ENCODE results near the gene ANO2.
"Not testable (repeated sequence)": the region's sequence is repeated elsewhere in the genome, so short reads cannot be mapped to it uniquely, and the experiment has no call there.

ANO2 gene

GRCh38 chr12:5546616-5547015 is 398.4 kb downstream of the ANO2 start:
- Histone ChIP-seq H3K14ac (ENCODE audit: low read length) (no peak overlapping the region), H3K27me3 (ENCODE audit: control insufficient read depth in 3 of 3, insufficient read depth in 3 of 3, low read depth in 1 of 3, low read length in 3 of 3) (no peaks in the 10 kb centered on the region), H2BK120ac (ENCODE audit: low read depth, low read length) (no peak overlapping the region), H3K23ac (ENCODE audit: low read depth, low read length, poor library complexity) (no peak overlapping the region), H3K27ac (replicated peaks; ENCODE audit: low read length) (no peak overlapping the region), H3K4me3 (ENCODE audit: low read length in 2 of 2) (no peak overlapping the region), H3K4ac (ENCODE audit: low read length) (no peak overlapping the region), H2BK5ac (ENCODE audit: low read length) (no peak overlapping the region), H2BK12ac (ENCODE audit: low read length) (no peak overlapping the region), H2BK15ac (ENCODE audit: low read length) (no peak overlapping the region), H3K18ac (ENCODE audit: low read length) (no peak overlapping the region), H3K9me3 (replicated peaks in 1 of 2; ENCODE audit: control insufficient read depth in 2 of 2, insufficient read depth in 1 of 2, low read depth in 1 of 2, low read length in 2 of 2) (no peaks in the 10 kb centered on the region), H3K9ac (ENCODE audit: low read depth, low read length, poor library complexity) (no peak overlapping the region), H3K36me3 (replicated peaks in 1 of 2; ENCODE audit: control insufficient read depth in 2 of 2, insufficient read depth in 2 of 2, low read length in 2 of 2) (no peaks in the 10 kb centered on the region), H3K79me1 (ENCODE audit: low read depth, low read length) (no peaks in the 10 kb centered on the region), H4K91ac (ENCODE audit: low read depth, low read length, poor library complexity) (no peak overlapping the region), H2AFZ (ENCODE audit: low read length) (no peak overlapping the region), H3K4me2 (ENCODE audit: insufficient read depth, low read length, poor library complexity, severe bottlenecking) (no peak overlapping the region), H2AK5ac (ENCODE audit: low read depth, low read length) (no peak overlapping the region), H3K4me1 (ENCODE audit: control insufficient read depth in 2 of 2, insufficient read depth in 1 of 2, low read depth in 1 of 2, low read length in 2 of 2) (no peaks in the 10 kb centered on the region), H4K8ac (ENCODE audit: low read depth, low read length) (no peak overlapping the region)
- DNase-seq (ENCODE audit: low spot score) = no peak
- WGBS, 2 donors (ENCODE audit: extremely low coverage in 2 of 2, insufficient read length in 2 of 2, insufficient replicate concordance in 1 of 2) = no CpG with 5 or more reads among the region's 6 CpGs

- H3K18ac ChIP-seq (ENCODE audit: low read length) = peak overlapping the region; percentile 30
- no peak overlapping the region for H3K9ac ChIP-seq (ENCODE audit: low read depth, low read length, poor library complexity)
- no peak overlapping the region for H3K23ac ChIP-seq (ENCODE audit: low read depth, low read length, poor library complexity)
- H2AFZ ChIP-seq (ENCODE audit: low read length) = no peak overlapping the region
- H3K4ac ChIP-seq (ENCODE audit: low read length) = no peak overlapping the region
- no peak overlapping the region for H3K14ac ChIP-seq (ENCODE audit: low read length)
- H3K4me2 ChIP-seq (ENCODE audit: insufficient read depth, low read length, poor library complexity, severe bottlenecking) = no peak overlapping the region
- H4K8ac ChIP-seq (ENCODE audit: low read depth, low read length) = no peak overlapping the region
- no peaks in the 10 kb centered on the region for H3K79me1 ChIP-seq (ENCODE audit: low read depth, low read length)
- no CpG with 5 or more reads among the region's 8 CpGs for WGBS, 2 donors (ENCODE audit: extremely low coverage in 2 of 2, insufficient read length in 2 of 2, insufficient replicate concordance in 1 of 2)
- no peak overlapping the region for H2BK15ac ChIP-seq (ENCODE audit: low read length)
- no peak overlapping the region for H3K27ac ChIP-seq (replicated peaks; ENCODE audit: low read length)
- no peak overlapping the region for H2BK120ac ChIP-seq (ENCODE audit: low read depth, low read length)
- DNase-seq (ENCODE audit: low spot score) = no peak
- H2BK12ac ChIP-seq (ENCODE audit: low read length) = no peak overlapping the region
- H2BK5ac ChIP-seq (ENCODE audit: low read length) = no peak overlapping the region
- no peaks in the 10 kb centered on the region for H3K4me1 ChIP-seq (ENCODE audit: control insufficient read depth in 2 of 2, insufficient read depth in 1 of 2, low read depth in 1 of 2, low read length in 2 of 2)
- H3K27me3 ChIP-seq (ENCODE audit: control insufficient read depth in 3 of 3, insufficient read depth in 3 of 3, low read depth in 1 of 3, low read length in 3 of 3) = no peaks in the 10 kb centered on the region
- H4K91ac ChIP-seq (ENCODE audit: low read depth, low read length, poor library complexity) = no peak overlapping the region
- H3K4me3 ChIP-seq (ENCODE audit: low read length in 2 of 2) = no peak overlapping the region
- H3K9me3 ChIP-seq (replicated peaks in 1 of 2; ENCODE audit: control insufficient read depth in 2 of 2, insufficient read depth in 1 of 2, low read depth in 1 of 2, low read length in 2 of 2) = peaks cover 0 to 4% of the 10 kb centered on the region in 2 donors
- no peaks in the 10 kb centered on the region for H3K36me3 ChIP-seq (replicated peaks in 1 of 2; ENCODE audit: control insufficient read depth in 2 of 2, insufficient read depth in 2 of 2, low read length in 2 of 2)
- no peak overlapping the region for H2AK5ac ChIP-seq (ENCODE audit: low read depth, low read length)
These were observed 407.3 kb downstream of the ANO2 start for GRCh38 chr12:5537771-5538170.

GRCh38 chr12:5537026-5537615 is 407.9 kb downstream of the ANO2 start:
- not testable (repeated sequence) for H2BK120ac ChIP-seq (ENCODE audit: low read depth, low read length); H3K27me3 ChIP-seq (ENCODE audit: control insufficient read depth in 3 of 3, insufficient read depth in 3 of 3, low read depth in 1 of 3, low read length in 3 of 3); H3K36me3 ChIP-seq (replicated peaks in 1 of 2; ENCODE audit: control insufficient read depth in 2 of 2, insufficient read depth in 2 of 2, low read length in 2 of 2); H3K18ac ChIP-seq (ENCODE audit: low read length); H3K9me3 ChIP-seq (replicated peaks in 1 of 2; ENCODE audit: control insufficient read depth in 2 of 2, insufficient read depth in 1 of 2, low read depth in 1 of 2, low read length in 2 of 2); H3K14ac ChIP-seq (ENCODE audit: low read length); H4K8ac ChIP-seq (ENCODE audit: low read depth, low read length); DNase-seq (ENCODE audit: low spot score); H3K4me3 ChIP-seq (ENCODE audit: low read length in 2 of 2); H3K9ac ChIP-seq (ENCODE audit: low read depth, low read length, poor library complexity); H3K27ac ChIP-seq (replicated peaks; ENCODE audit: low read length); H3K23ac ChIP-seq (ENCODE audit: low read depth, low read length, poor library complexity); H2BK15ac ChIP-seq (ENCODE audit: low read length); H2BK5ac ChIP-seq (ENCODE audit: low read length); H3K79me1 ChIP-seq (ENCODE audit: low read depth, low read length); H3K4me1 ChIP-seq (ENCODE audit: control insufficient read depth in 2 of 2, insufficient read depth in 1 of 2, low read depth in 1 of 2, low read length in 2 of 2); H2AK5ac ChIP-seq (ENCODE audit: low read depth, low read length); H3K4ac ChIP-seq (ENCODE audit: low read length); H2BK12ac ChIP-seq (ENCODE audit: low read length); H2AFZ ChIP-seq (ENCODE audit: low read length); H4K91ac ChIP-seq (ENCODE audit: low read depth, low read length, poor library complexity); H3K4me2 ChIP-seq (ENCODE audit: insufficient read depth, low read length, poor library complexity, severe bottlenecking)
- no CpG with 5 or more reads among the region's 13 CpGs for WGBS, 2 donors (ENCODE audit: extremely low coverage in 2 of 2, insufficient read length in 2 of 2, insufficient replicate concordance in 1 of 2)

- H3K36me3 ChIP-seq (replicated peaks in 1 of 2; ENCODE audit: control insufficient read depth in 2 of 2, insufficient read depth in 2 of 2, low read length in 2 of 2) = no peaks in the 10 kb centered on the region
- H3K27me3 ChIP-seq (ENCODE audit: control insufficient read depth in 3 of 3, insufficient read depth in 3 of 3, low read depth in 1 of 3, low read length in 3 of 3) = peaks cover 0 to 7% (median 0%) of the 10 kb centered on the region in 3 experiments
- peaks cover 0 to 4% of the 10 kb centered on the region in 2 donors for H3K9me3 ChIP-seq (replicated peaks in 1 of 2; ENCODE audit: control insufficient read depth in 2 of 2, insufficient read depth in 1 of 2, low read depth in 1 of 2, low read length in 2 of 2)
- H4K8ac ChIP-seq (ENCODE audit: low read depth, low read length) = no peak overlapping the region
- H3K4ac ChIP-seq (ENCODE audit: low read length) = no peak overlapping the region
- H2BK5ac ChIP-seq (ENCODE audit: low read length) = no peak overlapping the region
- H2BK15ac ChIP-seq (ENCODE audit: low read length) = no peak overlapping the region
- no peak overlapping the region for H4K91ac ChIP-seq (ENCODE audit: low read depth, low read length, poor library complexity)
- no peak overlapping the region for H3K9ac ChIP-seq (ENCODE audit: low read depth, low read length, poor library complexity)
- H2BK12ac ChIP-seq (ENCODE audit: low read length) = no peak overlapping the region
- H3K18ac ChIP-seq (ENCODE audit: low read length) = no peak overlapping the region
- H3K79me1 ChIP-seq (ENCODE audit: low read depth, low read length) = no peaks in the 10 kb centered on the region
- no peak overlapping the region for H2AK5ac ChIP-seq (ENCODE audit: low read depth, low read length)
- H3K23ac ChIP-seq (ENCODE audit: low read depth, low read length, poor library complexity) = no peak overlapping the region
- H3K4me3 ChIP-seq (ENCODE audit: low read length in 2 of 2) = no peak overlapping the region
- H3K4me1 ChIP-seq (ENCODE audit: control insufficient read depth in 2 of 2, insufficient read depth in 1 of 2, low read depth in 1 of 2, low read length in 2 of 2) = no peaks in the 10 kb centered on the region
- H3K4me2 ChIP-seq (ENCODE audit: insufficient read depth, low read length, poor library complexity, severe bottlenecking) = no peak overlapping the region
- H3K14ac ChIP-seq (ENCODE audit: low read length) = no peak overlapping the region
- H2BK120ac ChIP-seq (ENCODE audit: low read depth, low read length) = no peak overlapping the region
- H2AFZ ChIP-seq (ENCODE audit: low read length) = no peak overlapping the region
- no peak for DNase-seq (ENCODE audit: low spot score)
- WGBS, 2 donors (ENCODE audit: extremely low coverage in 2 of 2, insufficient read length in 2 of 2, insufficient replicate concordance in 1 of 2) = no CpG with 5 or more reads among the region's 3 CpGs
- H3K27ac ChIP-seq (replicated peaks; ENCODE audit: low read length) = no peak overlapping the region
These were observed 409.5 kb downstream of the ANO2 start for GRCh38 chr12:5535541-5535940.
